B cell (primary cell): ENCODE data around the gene MBOAT1. TPM values are rescaled to one million over a fixed set of nuclear protein-coding genes. Genes with fewer than 3 reads are reported as not detected.

Experiments used
- ATAC-seq: fragments of 200-7000 bp; cut with Tn5 transposase; one replicate; pipeline ENCODE4 v1.10.0; 2021; ENCODE audit warnings: low read depth, mild to moderate bottlenecking, moderate number of reproducible peaks, moderate library complexity
- CTCF ChIA-PET: fragments of 350-600 bp; sonication (Branson Sonifier 250); formaldehyde crosslinking; loops from one replicate; lab custom pipeline; 2021; ENCODE audit warnings: antibody characterized with exemption, inconsistent platforms; lab: Charles Lee
- POLR2A ChIA-PET: fragments of 350-600 bp; sonication (Branson Sonifier 250); formaldehyde crosslinking; loops from one replicate; lab custom pipeline; 2021; ENCODE audit warnings: antibody characterized with exemption; lab: Charles Lee
- DNase-seq: peaks from one replicate; pipeline ENCODE4 v3.0.0; 2013
- H2AFZ ChIP-seq: 2 replicates; pipeline ENCODE4 v1.6.1; 2012; ENCODE audit warnings: mild to moderate bottlenecking, low read depth, low read length; ENCODE audit not compliant: insufficient read depth, poor library complexity, severe bottlenecking
- H3K27ac ChIP-seq, 2 donors: 1 replicate in 1 of 2; 2 replicates in 1 of 2; pipeline ENCODE4 v1.5.1; 2012 to 2013; ENCODE audit warnings: low read length in 2 of 2, mild to moderate bottlenecking in 2 of 2, moderate library complexity in 1 of 2
- H3K27me3 ChIP-seq, 4 experiments: fragments of 200-600 bp in 1 of 4; sonication (generic) in 1 of 4; replicated peaks in 1 of 4; 1 replicate in 2 of 4; 2 replicates in 2 of 4; pipeline versions ENCODE4 v1.6.1 to v1.7.0; 2013 to 2016; ENCODE audit warnings: low read length in 3 of 4, mild to moderate bottlenecking in 2 of 4, mixed read lengths in 1 of 4, moderate library complexity in 1 of 4; ENCODE audit not compliant: insufficient read depth in 4 of 4, control insufficient read depth in 3 of 4; ENCODE audit errors: control extremely low read depth in 1 of 4
- H3K36me3 ChIP-seq, 2 experiments: replicated peaks in 1 of 2; 1 replicate in 1 of 2; 2 replicates in 1 of 2; pipeline versions ENCODE4 v1.6.1 to v1.7.1; 2013; ENCODE audit warnings: low read length in 1 of 2; ENCODE audit not compliant: insufficient read depth in 2 of 2, control insufficient read depth in 1 of 2; ENCODE audit errors: control extremely low read depth in 1 of 2, extremely low read depth in 1 of 2
- H3K4me1 ChIP-seq, 2 donors: fragments of 200-600 bp in 1 of 2; sonication (generic) in 1 of 2; 1 replicate in 1 of 2; 2 replicates in 1 of 2; pipeline versions ENCODE4 v1.5.1 to v1.6.1; 2013 to 2017; ENCODE audit warnings: low read length in 2 of 2; ENCODE audit not compliant: control insufficient read depth in 2 of 2, insufficient read depth in 2 of 2
- H3K4me2 ChIP-seq: replicated peaks from 2 replicates; pipeline ENCODE3; 2012; ENCODE audit warnings: mild to moderate bottlenecking, low read depth, low read length; ENCODE audit not compliant: poor library complexity, severe bottlenecking
- H3K4me3 ChIP-seq, 5 experiments: fragments of 200-600 bp in 1 of 5; sonication (generic) in 1 of 5; 1 replicate in 3 of 5; 2 replicates in 2 of 5; pipeline versions ENCODE4 v1.5.1 to v1.7.0; 2011 to 2016; ENCODE audit warnings: low read length in 4 of 5, mild to moderate bottlenecking in 4 of 5, low read depth in 2 of 5, control low read depth in 1 of 5, moderate library complexity in 1 of 5; ENCODE audit not compliant: insufficient read depth in 1 of 5; ENCODE audit errors: control extremely low read depth in 1 of 5, extremely low read depth in 1 of 5
- H3K79me2 ChIP-seq: fragments of 200-600 bp; sonication (generic); one replicate; pipeline ENCODE4 v1.6.0; 2016; ENCODE audit warnings: low read length; ENCODE audit not compliant: control insufficient read depth, insufficient read depth
- H3K9ac ChIP-seq: fragments of 200-600 bp; sonication (generic); 2 replicates; pipeline ENCODE4 v1.6.1; 2017; ENCODE audit warnings: mild to moderate bottlenecking, low read length, moderate library complexity
- H3K9me3 ChIP-seq, 3 donors: one replicate each; pipeline versions ENCODE4 v1.6.1 to v1.7.1; 2013; ENCODE audit warnings: low read length in 2 of 3; ENCODE audit not compliant: control insufficient read depth in 2 of 3, insufficient read depth in 1 of 3; ENCODE audit errors: control extremely low read depth in 1 of 3
- H4K20me1 ChIP-seq: 2 replicates; pipeline ENCODE4 v1.6.0; 2012; ENCODE audit warnings: mild to moderate bottlenecking, low read length; ENCODE audit not compliant: insufficient read depth, control insufficient read depth, poor library complexity, severe bottlenecking
- H3K27ac Mint-ChIP-seq: one replicate; pipeline ENCODE4 v1.8.0; 2021; ENCODE audit warnings: mixed read lengths
- H3K27me3 Mint-ChIP-seq: one replicate; pipeline ENCODE4 v1.8.0; 2021; ENCODE audit warnings: mixed read lengths
- H3K4me1 Mint-ChIP-seq: one replicate; pipeline ENCODE4 v1.8.0; 2021; ENCODE audit warnings: mixed read lengths
- H3K4me3 Mint-ChIP-seq: one replicate; pipeline ENCODE4 v1.8.0; 2021; ENCODE audit warnings: mixed read lengths
- H3K9me3 Mint-ChIP-seq: one replicate; pipeline ENCODE4 v1.8.0; 2022; ENCODE audit warnings: mixed read lengths; ENCODE audit not compliant: insufficient read depth
- EZH2 ChIP-seq: IDR thresholded peaks from 2 replicates; pipeline ENCODE4 v1.6.1; 2012; ENCODE audit warnings: borderline replicate concordance, low read depth, mild to moderate bottlenecking, moderate library complexity, low read length; ENCODE audit not compliant: insufficient read depth, poor library complexity, severe bottlenecking
- WGBS: methylation state at CpG from one replicate; pipeline ENCODE4 v1.1.5; 2013; ENCODE audit warnings: missing lambda C conversion rate; ENCODE audit not compliant: insufficient coverage; 5-methylcytosine and 5-hydroxymethylcytosine counted together
- intact Hi-C: fragments of 100-400 bp; cut with micrococcal nuclease; formaldehyde crosslinking; loops from one replicate; pipeline ENCODE4 v1.10.0; 2022
- polyA plus RNA-seq: library from polyadenylated mRNA; depleted of rRNA; stranded (reverse); fragments of >200 nt; gene quantifications from 2 replicates; pipeline ENCODE4 v1.2.3, GENCODE V29; 2012
- total RNA-seq, 2 donors: library from RNA; stranded (reverse); fragments of 120-200 nt in 1 of 2; gene quantifications; 1 replicate in 1 of 2; 2 replicates in 1 of 2; pipeline versions ENCODE4 v1.2.3 to v1.2.4, GENCODE V29; 2013 to 2022
- TF ChIP-seq, protein P1 (sequence below): fragments of 200-600 bp; IDR thresholded peaks from one replicate; pipeline ENCODE4 v1.8.0; 2022; ENCODE audit warnings: antibody characterized with exemption, mild to moderate bottlenecking

Gene MBOAT1
- total and polyA plus RNA-seq, 2 donors (not counting 1 experiment from before 2014, with no cell fraction given): 5.4 to 8.1 TPM

GRCh38 chr6:20135677-20136268 is 76.5 kb downstream of the MBOAT1 start:
- no peak overlapping the region for H3K4me3 Mint-ChIP-seq
- 100% methylated on average over 1 of the region's 6 CpGs for WGBS
- POLR2A ChIA-PET: no interaction called here

DNA sequence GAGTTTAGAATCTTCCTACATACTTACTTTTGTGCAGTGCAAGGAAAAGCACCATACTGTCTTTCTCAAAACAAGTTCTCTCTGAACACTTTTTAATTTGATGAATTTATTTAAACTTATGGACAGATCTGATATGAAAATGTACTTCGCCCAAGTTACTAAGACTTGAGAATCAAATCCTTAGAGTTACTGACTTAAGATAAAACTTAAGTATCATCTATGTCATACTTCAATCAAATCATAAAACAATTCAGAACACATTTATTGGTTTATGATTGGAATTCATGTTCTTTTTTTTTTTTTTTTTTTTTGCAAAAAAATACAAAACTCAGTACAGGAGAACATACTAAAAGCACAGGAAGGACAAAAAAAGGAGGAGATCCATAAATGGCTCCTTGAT is 77.7 kb downstream of the MBOAT1 start:
- no peaks in the 10 kb centered on the region for H3K27me3 ChIP-seq
- ATAC-seq: no peak
- no peaks in the 10 kb centered on the region for H3K9me3 ChIP-seq
- ChIA-PET CTCF (interaction anchor here (1.9 kb wide), 1 partner anchor 9 kb away, joined by 7 read pairs; no protein-coding TSS in a partner anchor), POLR2A (no interaction called here)
- no peak overlapping the region for H2AFZ ChIP-seq
- Mint-ChIP-seq H3K9me3 (no peaks in the 10 kb centered on the region), H3K27me3 (no peaks in the 10 kb centered on the region), H3K4me1 (no peaks in the 10 kb centered on the region), H3K27ac (no peak overlapping the region), H3K4me3 (no peak overlapping the region)
- intact Hi-C loops: no loop called here
- no peaks in the 10 kb centered on the region for H4K20me1 ChIP-seq
- DNase-seq: no peak
- no peak overlapping the region for H3K4me2 ChIP-seq
- TF ChIP-seq, protein P1, sequence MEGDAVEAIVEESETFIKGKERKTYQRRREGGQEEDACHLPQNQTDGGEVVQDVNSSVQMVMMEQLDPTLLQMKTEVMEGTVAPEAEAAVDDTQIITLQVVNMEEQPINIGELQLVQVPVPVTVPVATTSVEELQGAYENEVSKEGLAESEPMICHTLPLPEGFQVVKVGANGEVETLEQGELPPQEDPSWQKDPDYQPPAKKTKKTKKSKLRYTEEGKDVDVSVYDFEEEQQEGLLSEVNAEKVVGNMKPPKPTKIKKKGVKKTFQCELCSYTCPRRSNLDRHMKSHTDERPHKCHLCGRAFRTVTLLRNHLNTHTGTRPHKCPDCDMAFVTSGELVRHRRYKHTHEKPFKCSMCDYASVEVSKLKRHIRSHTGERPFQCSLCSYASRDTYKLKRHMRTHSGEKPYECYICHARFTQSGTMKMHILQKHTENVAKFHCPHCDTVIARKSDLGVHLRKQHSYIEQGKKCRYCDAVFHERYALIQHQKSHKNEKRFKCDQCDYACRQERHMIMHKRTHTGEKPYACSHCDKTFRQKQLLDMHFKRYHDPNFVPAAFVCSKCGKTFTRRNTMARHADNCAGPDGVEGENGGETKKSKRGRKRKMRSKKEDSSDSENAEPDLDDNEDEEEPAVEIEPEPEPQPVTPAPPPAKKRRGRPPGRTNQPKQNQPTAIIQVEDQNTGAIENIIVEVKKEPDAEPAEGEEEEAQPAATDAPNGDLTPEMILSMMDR: no peak
- no peak for TF ChIP-seq EZH2
- H3K27ac ChIP-seq: no peak overlapping the region
- H3K36me3 ChIP-seq: peaks cover 0 to 4% of the 10 kb centered on the region in 2 experiments
- no peak overlapping the region for H3K9ac ChIP-seq
- H3K79me2 ChIP-seq: no peaks in the 10 kb centered on the region
- no peaks in the 10 kb centered on the region for H3K4me1 ChIP-seq
- no peak overlapping the region for H3K4me3 ChIP-seq
- WGBS: no CpG with 5 or more reads among the region's 1 CpG

More at GRCh38 chr6:20135677-20136268, 76.5 kb downstream of the MBOAT1 start:
- intact Hi-C loops: no loop called here
- no peak overlapping the region for H2AFZ ChIP-seq
- no peaks in the 10 kb centered on the region for H3K27me3 ChIP-seq
- CTCF ChIA-PET: interaction anchor here (1.7 kb wide), 1 partner anchor 9 kb away, joined by 9 read pairs; no protein-coding TSS in a partner anchor
- peaks cover 0 to 4% of the 10 kb centered on the region in 2 experiments for H3K36me3 ChIP-seq
- DNase-seq (no peak), ATAC-seq (no peak)
- no peaks in the 10 kb centered on the region for H3K4me1 ChIP-seq
- no peaks in the 10 kb centered on the region for H3K9me3 ChIP-seq
- TF ChIP-seq, protein P1: no peak
- Mint-ChIP-seq H3K9me3 (no peaks in the 10 kb centered on the region), H3K27me3 (no peaks in the 10 kb centered on the region), H3K27ac (no peak overlapping the region), H3K4me1 (no peaks in the 10 kb centered on the region)
- no peak overlapping the region for H3K4me3 ChIP-seq
- no peaks in the 10 kb centered on the region for H3K79me2 ChIP-seq
- H3K9ac ChIP-seq: no peak overlapping the region
- H3K27ac ChIP-seq: no peak overlapping the region
- H4K20me1 ChIP-seq: no peaks in the 10 kb centered on the region
- H3K4me2 ChIP-seq: no peak overlapping the region
